ENCODE measurements around the gene R3HDML. TPM values are rescaled to one million over a fixed set of nuclear protein-coding genes. Genes with fewer than 3 reads are reported as not detected.

The R3HDML gene
- polyA plus RNA-seq, 1 donor (not counting 4 experiments of a cell fraction or from before 2014, with no cell fraction given), result not detected

- Histone ChIP-seq H3K79me2 (ENCODE audit: control insufficient read depth, insufficient read depth, low read length) (no peaks in the 10 kb centered on the region), H3K9ac (ENCODE audit: control insufficient read depth, extremely low read depth, insufficient read depth, low read length) (no peak within 1 kb of the TSS), H3K9me3 (ENCODE audit: control insufficient read depth, low read depth, low read length) (no peaks in the 10 kb centered on the region), H3K4me3 (ENCODE audit: control insufficient read depth in 2 of 3, extremely low read depth in 1 of 3, insufficient read depth in 2 of 3, low read depth in 1 of 3, low read length in 3 of 3) (no peak within 1 kb of the TSS), H3K9me1 (ENCODE audit: control insufficient read depth, extremely low read depth, insufficient read depth, low read length) (no peaks in the 10 kb centered on the region), H3K36me3 (ENCODE audit: control insufficient read depth in 2 of 2, extremely low read depth in 1 of 2, insufficient read depth in 2 of 2, low read length in 2 of 2) (no peaks in the 10 kb centered on the region), H3K4me1 (ENCODE audit: control insufficient read depth, extremely low read depth, insufficient read depth, low read length) (no peaks in the 10 kb centered on the region), H3K27me3 (ENCODE audit: control insufficient read depth, extremely low read depth, insufficient read depth, low read length) (peaks cover 3% of the 10 kb centered on the region), H4K20me1 (ENCODE audit: control insufficient read depth, extremely low read depth, insufficient read depth, low read length) (no peaks in the 10 kb centered on the region), H3K4me2 (ENCODE audit: control insufficient read depth, extremely low read depth, insufficient read depth, low read depth, low read length) (no peak within 1 kb of the TSS), H2AFZ (ENCODE audit: control insufficient read depth, low read length) (no peak within 1 kb of the TSS), H3K27ac (ENCODE audit: control insufficient read depth, insufficient read depth, low read length) (no peak within 1 kb of the TSS)
- DNase-seq (ENCODE audit: low read depth, low spot score) (no peak), FAIRE-seq (no peak)
- dilution Hi-C loops (cut with MboI; ENCODE audit: extremely low pct_ligation_motif_present, low sequenced_read_pairs), result no loop called here
- TF ChIP-seq EZH2 (IDR thresholded peaks at IDR 0.05; ENCODE audit: low read length), result no peak
- TF ChIP-seq CTCF (optimal IDR thresholded peaks at IDR 0.05 in 1 of 3, IDR thresholded peaks at IDR 0.05 in 1 of 3, conservative IDR thresholded peaks at IDR 0.05 in 1 of 3; ENCODE audit: extremely low read depth in 1 of 3, insufficient read depth in 2 of 3, low read length in 3 of 3), result no peak
These were observed 18.9 kb downstream of the R3HDML start, which contains the start of gene HNF4A for GRCh38 chr20:44355498-44356352. Gene HNF4A, plus strand, starts transcription at chr20:44355699. Its CDS starts 106 bp downstream, at chr20:44355805.

- Histone ChIP-seq H3K9me1 (ENCODE audit: control insufficient read depth, extremely low read depth, insufficient read depth, low read length) (no peaks in the 10 kb centered on the region), H3K79me2 (ENCODE audit: control insufficient read depth, insufficient read depth, low read length) (no peaks in the 10 kb centered on the region), H3K36me3 (ENCODE audit: control insufficient read depth in 2 of 2, extremely low read depth in 1 of 2, insufficient read depth in 2 of 2, low read length in 2 of 2) (no peaks in the 10 kb centered on the region), H3K9me3 (ENCODE audit: control insufficient read depth, low read depth, low read length) (no peaks in the 10 kb centered on the region), H2AFZ (ENCODE audit: control insufficient read depth, low read length) (no peak overlapping the region), H4K20me1 (ENCODE audit: control insufficient read depth, extremely low read depth, insufficient read depth, low read length) (no peaks in the 10 kb centered on the region), H3K4me1 (ENCODE audit: control insufficient read depth, extremely low read depth, insufficient read depth, low read length) (no peaks in the 10 kb centered on the region), H3K27ac (ENCODE audit: control insufficient read depth, insufficient read depth, low read length) (no peak overlapping the region), H3K4me3 (ENCODE audit: control insufficient read depth in 2 of 3, extremely low read depth in 1 of 3, insufficient read depth in 2 of 3, low read depth in 1 of 3, low read length in 3 of 3) (no peak overlapping the region), H3K27me3 (ENCODE audit: control insufficient read depth, extremely low read depth, insufficient read depth, low read length) (peaks cover 3% of the 10 kb centered on the region), H3K9ac (ENCODE audit: control insufficient read depth, extremely low read depth, insufficient read depth, low read length) (no peak overlapping the region), H3K4me2 (ENCODE audit: control insufficient read depth, extremely low read depth, insufficient read depth, low read depth, low read length) (no peak overlapping the region)
- DNase-seq (ENCODE audit: low read depth, low spot score) (no peak), FAIRE-seq (no peak)
- TF ChIP-seq EZH2 (IDR thresholded peaks at IDR 0.05; ENCODE audit: low read length) (no peak), CTCF (optimal IDR thresholded peaks at IDR 0.05 in 1 of 3, IDR thresholded peaks at IDR 0.05 in 1 of 3, conservative IDR thresholded peaks at IDR 0.05 in 1 of 3; ENCODE audit: extremely low read depth in 1 of 3, insufficient read depth in 2 of 3, low read length in 3 of 3) (no peak)
- dilution Hi-C loops (cut with MboI; ENCODE audit: extremely low pct_ligation_motif_present, low sequenced_read_pairs), result no loop called here
These were observed 19.5 kb downstream of the R3HDML start for GRCh38 chr20:44356353-44356723.
